Suprapubic skin (tissue), 4 donors: ENCODE results near the gene ADAP1. TPM values are rescaled to one million over a fixed set of nuclear protein-coding genes. Genes with fewer than 3 reads are reported as not detected.
A peak's percentile ranks its signal among the peaks of the same experiment; 100 is the strongest.

Experiments
- DNase-seq, 2 donors: peaks; one replicate each; pipeline ENCODE4 v3.0.0-alpha.2; 2019; ENCODE audit warnings: low spot score in 2 of 2
- H3K27ac ChIP-seq: fragments of 200-600 bp; sonication (generic); one replicate; pipeline ENCODE4 v1.5.1; 2019
- H3K27me3 ChIP-seq: fragments of 200-600 bp; sonication (generic); one replicate; pipeline ENCODE4 v1.5.1; 2019
- H3K36me3 ChIP-seq: fragments of 200-600 bp; sonication (generic); one replicate; pipeline ENCODE4 v1.5.1; 2019
- H3K4me1 ChIP-seq: fragments of 200-600 bp; sonication (generic); one replicate; pipeline ENCODE4 v1.5.1; 2019
- H3K4me3 ChIP-seq: fragments of 200-600 bp; sonication (generic); one replicate; pipeline ENCODE4 v1.5.1; 2019; ENCODE audit warnings: mild to moderate bottlenecking
- H3K9me3 ChIP-seq: fragments of 200-600 bp; sonication (generic); one replicate; pipeline ENCODE4 v1.5.1; 2019
- CTCF ChIP-seq, 2 donors: fragments of 200-600 bp in 1 of 2; fragments of 450-650 bp in 1 of 2; sonication (generic) in 1 of 2; IDR thresholded peaks; one replicate each; pipeline ENCODE4 v1.5.1; 2016 to 2019; ENCODE audit warnings: antibody characterized with exemption in 2 of 2, mild to moderate bottlenecking in 1 of 2, moderate library complexity in 1 of 2
- EP300 ChIP-seq: sonication (generic); formaldehyde crosslinking; IDR thresholded peaks from one replicate; pipeline ENCODE4 v1.6.1; 2017; ENCODE audit warnings: antibody characterized with exemption
- POLR2A ChIP-seq, 2 donors: fragments of 450-650 bp; IDR thresholded peaks; one replicate each; pipeline ENCODE4 v1.6.1; 2017; ENCODE audit warnings: antibody characterized with exemption in 2 of 2, mild to moderate bottlenecking in 2 of 2, moderate library complexity in 2 of 2
- POLR2AphosphoS5 ChIP-seq, 3 donors: sonication (generic); formaldehyde crosslinking; IDR thresholded peaks; one replicate each; pipeline ENCODE4 v1.6.1; 2017; ENCODE audit warnings: antibody characterized with exemption in 3 of 3
- WGBS: methylation state at CpG from one replicate; pipeline ENCODE4 v1.1.5; 2018; 5-methylcytosine and 5-hydroxymethylcytosine counted together
- total RNA-seq, 4 donors: library from RNA; depleted of rRNA; stranded (reverse); fragments of >200 nt; gene quantifications; one replicate each; pipeline ENCODE4 v1.1.0, GENCODE V29; 2016

ADAP1 gene
- total RNA-seq, 4 donors from 2014 or later = 4.1 to 9.1 (median 6.3) TPM

- H3K27me3 ChIP-seq = no peaks in the 10 kb centered on the region
- no peak for TF ChIP-seq POLR2A (IDR thresholded peaks at IDR 0.05)
- no peak for TF ChIP-seq EP300
- no peak for TF ChIP-seq POLR2AphosphoS5 (IDR thresholded peaks at IDR 0.05)
- TF ChIP-seq CTCF (IDR thresholded peaks at IDR 0.05) = no peak
- no peak overlapping the region for H3K4me3 ChIP-seq
- no peaks in the 10 kb centered on the region for H3K9me3 ChIP-seq
- WGBS = 21% methylated on average over 2 of the region's 2 CpGs
- no peaks in the 10 kb centered on the region for H3K36me3 ChIP-seq
- no peak overlapping the region for H3K27ac ChIP-seq
- DNase-seq = no peak
- H3K4me1 ChIP-seq = peaks cover 11% of the 10 kb centered on the region
Measured at GRCh38 chr7:940599-941408, 13.7 kb downstream of the ADAP1 start.

GRCh38 chr7:939843-940242 lies 14.6 kb downstream of the ADAP1 start:
- DNase-seq = peak in 1 of 2 donors; percentile 16
- Histone ChIP-seq H3K27me3 (no peaks in the 10 kb centered on the region), H3K9me3 (no peaks in the 10 kb centered on the region), H3K4me1 (peaks cover 1% of the 10 kb centered on the region), H3K36me3 (no peaks in the 10 kb centered on the region), H3K27ac (no peak overlapping the region), H3K4me3 (no peak overlapping the region)
- 86% methylated on average over 3 of the region's 4 CpGs for WGBS
- TF ChIP-seq POLR2A (IDR thresholded peaks at IDR 0.05) (no peak), EP300 (no peak), POLR2AphosphoS5 (IDR thresholded peaks at IDR 0.05) (no peak), CTCF (IDR thresholded peaks at IDR 0.05) (no peak)

- no peak overlapping the region for H3K27ac ChIP-seq
- 96% methylated on average over 27 of the region's 27 CpGs for WGBS
- no peak overlapping the region for H3K4me3 ChIP-seq
- no peaks in the 10 kb centered on the region for H3K36me3 ChIP-seq
- H3K9me3 ChIP-seq = no peaks in the 10 kb centered on the region
- TF ChIP-seq EP300 = no peak
- no peaks in the 10 kb centered on the region for H3K4me1 ChIP-seq
- H3K27me3 ChIP-seq = no peaks in the 10 kb centered on the region
- peak in 1 of 2 donors; percentile 60 for DNase-seq
Measured at GRCh38 chr7:938546-939185, 15.8 kb downstream of the ADAP1 start.

- H3K4me1 ChIP-seq = no peaks in the 10 kb centered on the region
- no peak overlapping the region for H3K27ac ChIP-seq
- H3K27me3 ChIP-seq = no peaks in the 10 kb centered on the region
- 90% methylated on average over 14 of the region's 16 CpGs for WGBS
- no peak overlapping the region for H3K4me3 ChIP-seq
- no peaks in the 10 kb centered on the region for H3K36me3 ChIP-seq
- no peaks in the 10 kb centered on the region for H3K9me3 ChIP-seq
- TF ChIP-seq CTCF (IDR thresholded peaks at IDR 0.05) (no peak), POLR2A (IDR thresholded peaks at IDR 0.05) (no peak), POLR2AphosphoS5 (IDR thresholded peaks at IDR 0.05) (no peak), EP300 (no peak)
- peak in 1 of 2 donors; percentile 25 for DNase-seq
Measured at GRCh38 chr7:937856-938484, 16.5 kb downstream of the ADAP1 start.

GRCh38 chr7:936386-937054 lies 18.0 kb downstream of the ADAP1 start:
- Histone ChIP-seq H3K27ac (no peak overlapping the region), H3K4me3 (no peak overlapping the region), H3K36me3 (no peaks in the 10 kb centered on the region), H3K4me1 (no peaks in the 10 kb centered on the region), H3K27me3 (no peaks in the 10 kb centered on the region), H3K9me3 (no peaks in the 10 kb centered on the region)
- TF ChIP-seq EP300 (no peak), POLR2AphosphoS5 (IDR thresholded peaks at IDR 0.05) (no peak), POLR2A (IDR thresholded peaks at IDR 0.05) (no peak), CTCF (IDR thresholded peaks at IDR 0.05) (no peak)
- 62% methylated on average over 11 of the region's 22 CpGs for WGBS
- peak in 1 of 2 donors; percentile 61 for DNase-seq
